Frontal cortex (tissue), 4 donors: ENCODE results near the gene TMEM269. TPM values are rescaled to one million over a fixed set of nuclear protein-coding genes. Genes with fewer than 3 reads are reported as not detected.
"Not testable (repeated sequence)": the region's sequence is repeated elsewhere in the genome, so short reads cannot be mapped to it uniquely, and the experiment has no call there.

Experiments used
- DNase-seq, 2 donors: peaks; one replicate each; pipeline ENCODE4 v3.0.0; 2012; ENCODE audit warnings: low spot score in 2 of 2
- FAIRE-seq: peaks from 2 replicates; lab custom pipeline; 2012; peaks lifted over from hg19 to GRCh38; lab: Jason Lieb, UNC
- total RNA-seq: library from RNA; depleted of rRNA; stranded (reverse); fragments of >200 nt; gene quantifications from one replicate; pipeline ENCODE4 v1.2.3, GENCODE V29; 2014
- donor health status: control.
- donor health status: control.
- donor health status: control.

TMEM269 gene
- total RNA-seq, 1 donor from 2014 or later: 0.41 TPM

DNA sequence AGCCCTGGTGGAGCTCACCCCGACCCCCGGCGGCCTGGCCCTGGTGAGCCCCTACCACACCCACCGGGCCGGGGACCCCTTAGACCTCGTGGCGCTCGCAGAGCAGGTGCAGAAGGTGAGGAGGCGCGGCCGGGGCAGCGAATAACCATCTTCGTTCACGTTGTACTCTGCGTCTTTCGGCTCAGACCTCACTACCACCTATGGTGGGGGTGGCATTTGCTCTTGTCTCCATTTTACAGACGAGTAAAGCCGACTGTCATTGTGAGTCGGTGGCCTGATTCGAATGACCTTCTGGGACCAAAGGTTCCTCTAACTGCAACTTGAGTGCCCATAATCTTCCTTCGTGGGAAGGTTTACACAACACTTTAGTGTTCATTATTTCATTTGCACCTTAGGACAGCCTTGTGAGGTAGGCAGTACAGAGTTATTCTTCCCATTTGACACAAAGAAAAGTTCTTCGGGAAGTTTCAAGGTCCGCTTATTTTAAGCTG is 17.2 kb upstream of the TMEM269 start:
- DNase-seq (no peak), FAIRE-seq (no peak)

DNA sequence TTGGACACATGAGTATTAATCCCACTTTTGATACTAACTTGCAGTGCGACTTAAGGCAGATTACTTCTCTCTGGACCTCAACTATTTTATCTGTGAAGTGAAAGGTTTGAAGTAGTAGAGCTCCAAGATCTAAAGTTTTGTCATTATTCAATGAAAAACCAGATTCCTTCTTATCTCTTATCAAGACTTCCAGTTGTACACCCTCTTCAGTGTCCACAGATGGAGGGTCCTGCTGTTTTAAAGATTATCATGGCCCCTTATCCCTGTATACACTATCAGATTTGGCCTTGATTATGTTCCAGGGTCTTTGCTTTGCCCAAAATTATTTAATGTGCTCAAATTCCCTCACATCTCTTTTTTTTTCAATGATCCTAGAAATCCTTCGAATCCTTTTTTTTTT is 16.6 kb upstream of the TMEM269 start:
- FAIRE-seq: no peak

DNA sequence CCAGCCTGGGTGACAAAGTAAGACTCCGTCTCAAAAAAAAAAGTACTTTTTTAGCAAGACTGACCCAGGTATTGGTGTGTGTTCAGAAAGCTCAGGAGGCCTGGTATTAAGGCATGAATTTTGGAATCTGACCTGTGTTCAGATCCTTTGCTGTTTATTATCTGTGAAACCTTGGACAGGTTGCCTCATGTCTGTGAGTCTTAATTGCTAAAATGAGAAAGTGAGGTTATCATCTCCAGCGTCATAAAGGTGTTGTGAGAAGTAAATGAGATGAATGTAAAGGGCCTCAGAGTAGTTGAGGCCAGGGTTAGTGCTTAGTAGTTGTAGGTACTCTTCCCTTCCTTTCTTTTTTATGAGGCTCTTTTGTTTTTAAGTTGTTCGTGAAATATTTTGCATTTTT is 15.0 kb upstream of the TMEM269 start:
- no peak for DNase-seq
- no peak for FAIRE-seq

More for the DNA sequence above, 16.6 kb upstream of the TMEM269 start:
- DNase-seq: no peak

DNA sequence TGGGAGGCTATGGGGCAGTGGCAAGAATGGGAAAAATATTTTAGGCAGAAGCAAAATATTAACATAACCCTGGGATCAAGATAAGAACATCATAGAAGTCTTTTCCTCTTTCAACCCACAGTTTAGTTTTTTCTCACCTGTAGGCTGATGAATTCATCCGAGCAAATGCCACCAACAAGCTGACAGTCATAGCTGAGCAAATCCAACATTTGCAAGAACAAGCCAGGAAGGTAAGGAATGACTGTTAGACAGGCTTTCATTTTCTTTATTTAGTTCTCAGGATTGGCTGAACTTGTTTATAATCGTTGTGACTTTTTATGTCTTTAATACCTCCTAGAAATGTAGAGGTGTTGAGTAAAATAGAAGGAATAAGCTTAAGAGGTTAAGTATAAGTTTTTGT is 11.4 kb upstream of the TMEM269 start:
- no peak for FAIRE-seq

DNA sequence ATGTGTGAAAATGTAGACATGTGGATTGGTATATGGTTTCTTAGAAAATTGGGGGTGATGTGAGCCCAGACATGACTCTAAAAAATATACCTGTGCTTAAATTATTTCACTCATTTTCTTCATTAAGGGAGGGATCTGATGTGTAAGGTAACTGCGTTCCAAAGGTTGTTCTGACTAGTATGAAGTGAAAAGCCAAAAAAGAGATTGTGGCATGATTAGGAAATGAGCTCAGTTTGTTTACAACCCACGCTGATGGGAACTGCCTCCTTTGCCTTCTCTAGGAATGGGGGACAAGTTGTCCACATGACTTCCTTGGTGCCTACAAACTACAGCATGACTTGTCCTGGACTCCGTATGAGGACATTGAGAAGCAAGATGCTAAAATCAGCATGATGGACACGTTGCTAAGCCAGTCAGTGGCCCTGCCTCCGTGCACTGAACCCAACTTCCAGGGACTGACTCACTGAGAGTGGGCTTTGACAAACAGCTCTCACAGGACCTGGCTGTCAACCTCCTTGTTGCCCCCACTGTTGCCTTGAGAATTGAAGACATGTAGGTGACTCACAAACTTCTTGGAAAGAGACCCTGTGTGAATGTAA is 9.8 kb upstream of the TMEM269 start:
- no peak for FAIRE-seq
- DNase-seq: no peak

More for the DNA sequence above, 11.4 kb upstream of the TMEM269 start:
- no peak for DNase-seq

DNA sequence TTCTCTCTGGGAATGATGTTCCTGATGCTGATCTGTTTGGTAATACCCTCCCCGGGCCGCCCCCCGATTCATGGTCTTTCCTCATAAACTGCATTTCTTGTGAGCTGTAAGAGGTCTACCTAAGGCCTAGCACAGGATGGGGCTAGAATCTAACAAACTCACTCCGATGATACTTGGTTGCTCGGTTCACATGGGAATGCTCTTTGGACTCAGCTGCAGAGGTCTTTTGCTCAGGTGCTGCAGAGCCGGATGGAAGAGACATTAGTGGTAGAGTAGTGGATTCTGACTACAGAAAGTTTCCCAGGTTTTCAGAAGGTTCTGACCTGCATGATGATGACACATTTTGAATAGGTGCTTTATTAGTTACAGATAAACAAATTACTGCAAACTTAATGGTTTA is 8.3 kb upstream of the TMEM269 start:
- DNase-seq (no peak), FAIRE-seq (no peak)

DNA sequence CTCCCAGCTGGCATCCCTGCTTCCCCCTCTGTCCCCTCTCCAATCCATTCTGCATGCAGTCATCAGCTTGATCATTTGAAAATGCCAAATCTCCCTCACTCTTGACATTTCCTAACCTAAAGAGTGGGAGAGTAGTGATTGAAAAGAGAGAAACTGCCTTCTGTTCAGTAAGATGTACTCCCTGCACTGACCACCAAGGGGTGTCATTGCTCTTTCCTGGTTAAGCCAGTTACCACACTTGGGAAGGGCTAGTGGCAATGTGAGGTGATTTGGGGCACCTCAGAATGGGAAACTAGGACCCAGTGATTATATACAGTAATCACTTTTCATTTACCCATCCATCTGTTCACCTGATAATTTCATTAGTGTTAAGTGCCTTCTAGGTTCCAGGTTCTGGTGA is 6.9 kb upstream of the TMEM269 start:
- FAIRE-seq: no peak
- DNase-seq: peak; percentile 42 to 69

DNA sequence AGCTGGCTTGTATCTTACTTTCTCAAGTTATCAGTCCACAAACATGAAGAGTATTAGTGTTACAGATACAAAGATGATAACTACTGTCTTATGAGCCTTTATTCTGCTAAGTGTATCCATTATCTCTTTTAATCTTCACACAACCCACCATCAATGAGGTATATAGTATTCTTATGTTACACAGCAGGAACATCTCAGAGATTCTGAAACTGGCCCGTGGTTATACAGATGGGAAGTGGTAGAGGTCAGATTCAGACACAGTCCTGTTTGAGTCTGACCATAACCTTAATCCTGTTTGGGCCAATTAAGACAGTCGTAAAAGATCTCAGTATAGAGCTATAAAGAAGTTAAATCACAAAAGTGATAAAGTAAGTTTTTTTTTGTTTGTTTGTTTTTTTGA is 5.1 kb upstream of the TMEM269 start:
- no peak for FAIRE-seq

DNA sequence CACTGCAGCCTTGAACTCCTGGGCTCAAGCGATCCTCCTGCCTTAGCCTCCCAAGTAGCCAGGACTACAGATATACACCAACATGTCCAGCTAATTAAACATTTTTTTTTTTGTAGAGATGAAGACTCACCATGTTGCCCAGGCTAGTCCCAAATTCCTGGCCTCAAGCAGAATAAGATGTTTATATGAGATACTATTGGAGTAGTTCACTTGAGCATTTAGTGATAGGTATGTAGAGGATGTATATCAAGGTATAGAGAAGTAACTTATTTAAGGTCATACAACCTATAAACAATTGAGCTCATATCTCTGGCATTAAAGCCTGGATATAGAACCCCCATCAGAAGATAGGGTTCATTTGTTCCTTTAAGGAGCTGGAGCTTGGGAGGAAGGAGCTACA is 4.6 kb upstream of the TMEM269 start:
- FAIRE-seq (no peak), DNase-seq (no peak)

More for the DNA sequence above, 5.1 kb upstream of the TMEM269 start:
- DNase-seq: no peak

DNA sequence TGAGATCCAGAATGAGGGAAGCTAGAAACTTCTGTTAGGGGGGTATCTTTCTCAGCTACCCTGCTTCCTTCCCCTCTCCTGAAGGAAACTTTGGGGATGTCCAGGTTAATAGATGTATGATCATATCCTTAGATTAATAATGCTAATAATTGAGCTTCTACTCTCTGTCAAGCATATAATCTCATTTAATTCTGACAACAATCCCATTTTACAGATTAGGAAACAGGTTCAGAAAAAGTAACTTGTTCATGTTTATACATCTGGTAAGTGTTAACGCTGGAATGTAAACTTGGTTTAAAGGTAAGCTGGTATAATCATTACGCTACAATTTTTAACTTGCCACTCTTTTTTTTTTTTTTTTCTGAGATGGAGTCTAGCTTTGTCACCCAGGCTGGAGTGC is 1.7 kb upstream of the TMEM269 start:
- FAIRE-seq (no peak), DNase-seq (no peak)

DNA sequence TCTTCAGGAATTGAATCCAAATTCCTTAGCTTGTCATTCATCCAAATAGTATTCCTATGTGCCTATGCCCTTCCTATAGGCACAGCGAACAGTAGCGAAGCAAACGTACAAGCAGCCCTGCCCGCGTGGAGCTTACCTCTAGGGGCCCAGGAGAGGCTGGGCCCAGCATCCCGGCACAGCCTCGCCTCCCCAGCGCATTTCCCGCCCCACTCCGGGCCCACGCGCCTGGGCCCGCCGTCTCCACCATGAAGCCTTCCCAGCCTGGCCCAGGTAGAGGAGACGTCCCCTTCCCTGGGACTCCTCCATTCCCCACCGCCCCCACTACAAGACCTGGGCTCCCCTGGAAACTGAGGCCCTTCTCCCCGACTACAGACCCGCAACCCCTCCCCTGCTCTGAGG is 245 bp upstream of the TMEM269 start:
- FAIRE-seq: no peak
- no peak for DNase-seq

DNA sequence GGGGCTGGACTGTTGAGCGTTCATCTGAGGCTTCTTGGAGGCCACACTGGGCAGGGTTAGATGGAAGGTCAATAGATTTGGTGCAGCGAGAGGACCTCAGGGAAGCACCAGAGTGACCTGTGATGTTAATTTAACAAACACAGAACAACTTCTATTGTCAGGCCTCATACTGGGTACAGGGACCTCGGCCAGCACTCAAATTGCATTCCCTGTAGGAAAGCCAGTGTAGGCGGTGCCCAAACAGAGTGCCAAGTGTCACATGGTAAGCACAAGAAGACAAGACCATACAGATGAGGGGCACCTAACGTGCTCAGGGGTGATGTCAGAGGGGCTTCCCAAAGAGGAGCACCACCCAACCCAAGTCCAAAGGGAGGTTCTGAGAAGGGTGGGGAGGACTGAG is 1.3 kb downstream of the TMEM269 start:
- no peak for FAIRE-seq
- no peak for DNase-seq

DNA sequence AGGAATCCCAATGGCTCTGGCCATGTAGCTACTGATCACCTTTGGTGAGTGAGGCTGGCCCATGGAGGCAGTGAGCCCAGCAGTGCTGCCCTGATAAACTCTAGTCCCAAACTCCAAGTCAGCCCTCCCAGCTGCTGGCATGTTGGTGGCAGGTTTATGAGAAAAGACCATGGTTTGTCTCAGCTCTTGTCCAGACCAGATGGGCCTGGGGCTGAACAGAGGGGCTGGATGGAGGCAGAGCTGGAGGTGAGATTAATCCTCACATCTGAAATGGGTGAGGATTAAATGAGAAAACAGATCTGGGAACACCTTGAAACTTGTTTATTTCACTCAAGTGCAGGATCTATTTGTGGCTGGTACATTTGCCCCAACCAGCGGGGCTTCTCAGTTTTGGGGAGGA is 3.2 kb downstream of the TMEM269 start:
- FAIRE-seq (no peak), DNase-seq (no peak)

DNA sequence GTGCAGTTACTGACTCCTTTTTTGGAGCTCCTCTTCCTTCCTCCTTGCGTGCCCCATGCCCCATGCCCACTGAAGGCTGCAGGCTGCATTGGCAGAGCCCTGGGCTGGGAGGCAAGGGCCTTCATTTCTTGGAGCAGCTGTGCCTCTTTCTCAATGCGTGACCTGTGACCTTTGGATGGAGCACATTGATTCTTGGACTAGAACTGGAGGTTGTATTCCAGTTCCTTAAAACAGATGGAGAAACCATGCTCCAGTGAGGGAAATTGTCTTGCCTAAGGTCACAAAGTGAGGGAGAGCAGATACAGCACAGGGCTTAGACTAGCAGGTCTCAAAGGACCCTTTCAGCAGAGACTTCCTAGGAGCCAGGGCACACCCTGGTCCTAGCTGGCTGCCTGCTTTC is 9.0 kb downstream of the TMEM269 start:
- FAIRE-seq: no peak
- DNase-seq: no peak

DNA sequence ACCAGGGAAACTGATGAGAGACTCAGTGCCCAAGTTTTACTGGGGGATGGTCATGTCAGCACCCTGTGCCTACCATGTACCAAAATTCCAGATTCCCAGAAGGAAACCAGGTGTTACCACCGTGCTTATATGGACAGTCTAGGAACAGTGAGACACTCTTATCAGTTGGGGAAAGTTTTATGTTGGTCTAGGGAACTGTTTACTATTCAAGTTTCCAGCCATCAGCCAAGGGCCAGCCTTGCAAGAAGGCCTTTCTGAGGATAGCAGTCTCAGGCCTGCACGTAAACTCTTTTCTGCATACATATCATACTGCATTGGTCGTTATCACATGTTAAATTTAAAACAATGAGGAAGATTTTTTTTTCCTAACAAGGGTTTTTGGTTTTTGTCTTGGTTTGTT is 12.6 kb downstream of the TMEM269 start:
- DNase-seq (no peak), FAIRE-seq (no peak)

DNA sequence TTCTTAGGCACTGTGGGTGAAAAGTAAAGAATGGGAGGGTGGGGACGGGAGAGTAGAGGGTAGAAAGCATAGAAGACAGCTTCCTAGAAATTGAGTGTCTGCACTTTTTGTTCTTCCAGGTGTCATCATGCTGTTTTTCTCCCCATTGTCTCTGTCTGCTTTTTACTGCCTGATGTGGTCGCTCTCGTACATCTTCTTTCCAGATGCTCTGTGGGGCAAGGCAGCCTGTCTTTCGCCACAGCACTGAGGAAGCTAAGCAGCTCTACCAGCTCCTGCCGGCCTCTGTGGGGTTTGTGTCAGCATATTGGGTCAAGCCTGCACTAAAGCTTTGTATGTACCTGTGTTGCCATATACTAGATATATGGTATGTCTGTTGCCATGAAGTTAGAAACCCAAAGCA is 13.2 kb downstream of the TMEM269 start:
- no peak for FAIRE-seq
- no peak for DNase-seq

DNA sequence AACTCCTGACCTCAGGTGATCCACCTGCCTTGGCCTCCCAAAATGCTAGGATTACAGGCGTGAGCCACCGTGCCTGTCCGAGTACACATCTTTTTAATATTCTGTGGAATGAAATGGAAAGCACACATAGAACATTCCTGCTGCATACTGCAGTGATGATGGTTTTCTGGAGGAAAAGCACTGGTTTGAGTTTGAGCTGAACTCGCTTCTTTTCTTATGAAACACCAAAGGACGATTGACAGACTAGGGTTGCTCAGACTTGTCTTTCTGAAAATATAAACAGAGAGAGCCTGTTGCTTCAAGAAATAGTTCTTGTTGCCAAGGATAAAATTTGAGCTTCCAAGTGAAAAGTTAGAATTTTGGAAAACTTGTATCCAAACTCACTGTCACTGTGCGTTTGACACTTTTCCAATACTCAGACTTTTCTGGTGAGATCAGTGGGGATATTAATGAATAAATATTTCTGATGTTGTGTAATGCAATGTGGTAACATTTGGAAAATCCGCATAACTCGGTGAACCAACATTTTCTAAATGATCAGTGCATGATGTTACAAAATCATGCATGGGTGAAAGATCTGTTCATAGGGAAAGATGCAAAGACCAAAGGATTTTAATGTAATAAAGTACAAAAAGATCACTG is 17.2 kb downstream of the TMEM269 start:
- no peak for FAIRE-seq
- no peak for DNase-seq

DNA sequence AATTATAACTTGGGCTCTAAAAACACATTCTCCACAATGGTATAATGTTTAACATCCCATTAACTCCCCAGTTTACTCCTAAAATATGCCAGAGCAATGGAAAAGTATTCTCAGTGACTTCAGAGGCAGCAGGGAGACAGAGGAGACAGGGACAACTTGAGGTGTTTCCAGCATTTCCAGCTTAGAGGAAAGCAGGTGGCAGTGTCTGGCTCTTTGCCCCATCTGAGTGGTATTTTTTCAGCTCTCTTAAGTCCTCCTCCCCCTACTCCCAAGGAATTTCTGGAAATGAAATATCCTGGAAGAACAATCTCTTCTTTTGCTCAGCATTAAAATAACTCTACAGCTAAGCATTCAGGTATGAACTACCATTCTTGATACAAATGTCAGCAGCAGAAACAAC is 21.4 kb downstream of the TMEM269 start:
- no peak for FAIRE-seq
- no peak for DNase-seq

DNA sequence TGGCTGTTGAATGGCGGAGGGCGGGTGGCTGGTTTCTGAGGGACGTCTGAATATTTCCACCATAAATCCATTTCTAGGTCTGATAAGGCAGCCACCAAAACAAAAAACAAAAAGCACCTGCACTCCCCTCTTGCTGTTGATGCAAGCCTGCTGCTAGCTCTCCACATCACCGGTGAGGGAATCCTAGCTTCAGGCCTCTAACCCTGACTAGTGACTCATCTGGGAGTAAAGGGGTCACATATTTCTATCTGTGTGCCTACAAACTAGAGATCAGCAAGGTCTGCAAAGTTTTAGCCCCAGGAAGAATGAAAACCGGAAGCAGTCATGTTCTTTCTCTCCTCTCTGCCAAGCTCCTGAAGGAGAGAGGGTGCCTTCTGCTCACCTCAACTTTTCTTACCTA is 21.8 kb downstream of the TMEM269 start:
- DNase-seq (no peak), FAIRE-seq (no peak)

DNA sequence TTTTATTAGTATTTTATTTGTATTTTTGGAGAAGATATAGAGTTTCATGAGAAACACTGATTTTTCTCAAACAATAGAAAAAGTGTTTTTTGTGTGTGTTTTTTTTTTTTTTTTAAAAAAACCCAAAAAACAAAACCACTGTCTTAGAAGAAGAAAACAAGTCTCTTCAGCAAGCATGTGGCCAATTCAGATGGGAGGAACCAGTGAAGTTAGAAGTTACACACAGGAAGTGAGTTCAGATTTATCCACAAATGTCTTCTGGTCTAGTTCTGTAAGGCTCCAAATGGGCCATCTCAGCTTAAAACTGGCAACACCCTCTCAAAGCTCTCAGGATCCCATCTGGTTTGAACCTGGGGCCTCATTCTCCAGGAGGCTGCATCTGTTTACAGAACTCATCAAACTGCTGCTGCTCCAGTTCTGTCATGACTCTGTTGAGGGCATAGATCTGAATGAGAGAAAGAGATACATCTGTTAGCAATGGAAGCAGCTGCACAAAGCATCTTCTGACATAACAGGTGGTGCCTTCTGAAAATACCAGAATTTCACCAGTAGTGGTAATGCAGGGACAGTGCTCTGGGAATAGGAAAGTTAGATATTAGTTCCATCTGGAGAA is 22.4 kb downstream of the TMEM269 start:
- FAIRE-seq: no peak
- no peak for DNase-seq

DNA sequence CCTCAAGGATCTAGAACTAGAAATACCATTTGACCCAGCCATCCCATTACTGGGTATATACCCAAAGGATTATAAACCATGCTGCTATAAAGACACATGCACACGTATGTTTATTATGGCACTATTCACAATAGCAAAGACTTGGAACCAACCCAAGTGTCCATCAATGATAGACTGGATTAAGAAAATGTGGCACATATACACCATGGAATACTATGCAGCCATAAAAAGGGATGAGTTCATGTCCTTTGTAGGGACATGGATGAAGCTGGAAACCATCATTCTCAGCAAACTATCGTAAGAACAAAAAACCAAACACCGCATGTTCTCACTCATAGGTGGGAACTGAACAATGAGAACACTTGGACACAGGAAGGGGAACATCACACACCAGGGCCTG is 30.0 kb downstream of the TMEM269 start:
- DNase-seq, FAIRE-seq: not testable (repeated sequence)
